ENCODE results near the gene MRAP. TPM values are rescaled to one million over a fixed set of nuclear protein-coding genes. Genes with fewer than 3 reads are reported as not detected.

The MRAP gene
- total and polyA plus RNA-seq, 9 of the 15 experiments (the other 6 are each of a cell fraction or from before 2014, with no cell fraction given): 0.63 to 2.3 TPM; not detected in 7

DNA sequence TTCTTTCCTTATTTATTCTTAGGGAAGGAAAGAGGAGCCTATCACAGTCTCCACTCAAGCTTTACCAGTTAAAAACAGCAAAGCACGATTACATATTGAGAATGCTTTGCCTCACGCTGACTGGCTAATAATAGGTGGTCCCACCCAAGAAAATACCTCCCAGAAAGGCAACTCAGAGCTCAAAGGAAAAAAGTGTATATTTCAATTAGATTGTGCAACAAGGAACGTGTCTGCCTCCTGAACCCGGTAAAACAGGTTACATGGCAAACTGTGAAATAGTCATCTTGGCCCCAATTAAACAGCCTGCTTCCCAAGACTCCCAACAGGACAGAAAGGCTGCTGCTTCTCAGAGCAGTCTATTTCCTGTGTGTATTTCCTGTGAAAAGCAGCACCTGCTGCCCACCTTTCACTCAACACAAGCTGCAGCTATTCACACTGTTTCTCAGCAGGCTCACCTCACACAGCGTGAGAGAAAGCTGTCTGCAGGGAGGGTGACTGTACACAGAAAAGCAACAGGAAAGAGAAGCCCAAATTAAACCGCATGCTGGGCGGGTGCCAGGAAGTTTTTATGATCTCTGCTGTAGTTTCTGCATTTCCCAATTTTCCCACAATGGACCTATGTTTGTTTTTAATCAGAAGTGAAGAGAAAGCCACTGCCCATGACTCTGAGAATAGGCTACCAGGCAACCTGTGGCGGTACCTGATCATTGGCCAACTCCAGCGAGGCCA is 50.1 kb downstream of the MRAP start:
- ATAC-seq (no peak), DNase-seq (ENCODE audit: extremely low read depth in 1 of 4, low spot score in 3 of 4) (no peak), FAIRE-seq (no peak)
- no peaks in the 10 kb centered on the region for H4K20me1 ChIP-seq (replicated peaks; ENCODE audit: control insufficient read depth, insufficient read depth, low read length)
- no peaks in the 10 kb centered on the region for H3K79me2 ChIP-seq (ENCODE audit: control insufficient read depth, insufficient read depth, low read length)
- no peaks in the 10 kb centered on the region for H3K27me3 ChIP-seq (ENCODE audit: control insufficient read depth in 2 of 2, insufficient read depth in 2 of 2, low read length in 2 of 2)
- intact Hi-C loops (cut with micrococcal nuclease) (no loop called here), in situ Hi-C loops (cut with MboI) (no loop called here)
- no peaks in the 10 kb centered on the region for H3K9me1 ChIP-seq (ENCODE audit: control insufficient read depth, insufficient read depth, low read length)
- H3K9me3 ChIP-seq (replicated peaks; ENCODE audit: control insufficient read depth, insufficient read depth, low read depth, low read length): no peaks in the 10 kb centered on the region; the same call in 1 of the 2 replicates
- no peak overlapping the region for H3K4me3 ChIP-seq
- no peak overlapping the region for H3K27ac ChIP-seq (ENCODE audit: extremely low read depth, low read depth, low read length)
- peaks cover 100% of the 10 kb centered on the region for H3K36me3 ChIP-seq (ENCODE audit: control insufficient read depth, insufficient read depth, low read length)
- ChIA-PET POLR2A (no interaction called here), CTCF (ENCODE audit: low intra/inter-chr PET ratio) (no interaction called here)
- H3K4me2 ChIP-seq (ENCODE audit: insufficient read depth, low read length): no peak overlapping the region
- WGBS (ENCODE audit: insufficient coverage, low coverage, missing lambda C conversion rate): 100% methylated on average over 9 of the region's 9 CpGs
- no peak overlapping the region for H2AFZ ChIP-seq (ENCODE audit: low read depth, low read length)
- BruUV-seq (replicated peaks): no TSS peak
- no peaks in the 10 kb centered on the region for H3K4me1 ChIP-seq (replicated peaks in 1 of 2; ENCODE audit: control insufficient read depth in 2 of 2, insufficient read depth in 2 of 2, low read length in 2 of 2)
- no peak for TF ChIP-seq KHSRP (IDR thresholded peaks at IDR 0.05)
- TF ChIP-seq, protein P1, sequence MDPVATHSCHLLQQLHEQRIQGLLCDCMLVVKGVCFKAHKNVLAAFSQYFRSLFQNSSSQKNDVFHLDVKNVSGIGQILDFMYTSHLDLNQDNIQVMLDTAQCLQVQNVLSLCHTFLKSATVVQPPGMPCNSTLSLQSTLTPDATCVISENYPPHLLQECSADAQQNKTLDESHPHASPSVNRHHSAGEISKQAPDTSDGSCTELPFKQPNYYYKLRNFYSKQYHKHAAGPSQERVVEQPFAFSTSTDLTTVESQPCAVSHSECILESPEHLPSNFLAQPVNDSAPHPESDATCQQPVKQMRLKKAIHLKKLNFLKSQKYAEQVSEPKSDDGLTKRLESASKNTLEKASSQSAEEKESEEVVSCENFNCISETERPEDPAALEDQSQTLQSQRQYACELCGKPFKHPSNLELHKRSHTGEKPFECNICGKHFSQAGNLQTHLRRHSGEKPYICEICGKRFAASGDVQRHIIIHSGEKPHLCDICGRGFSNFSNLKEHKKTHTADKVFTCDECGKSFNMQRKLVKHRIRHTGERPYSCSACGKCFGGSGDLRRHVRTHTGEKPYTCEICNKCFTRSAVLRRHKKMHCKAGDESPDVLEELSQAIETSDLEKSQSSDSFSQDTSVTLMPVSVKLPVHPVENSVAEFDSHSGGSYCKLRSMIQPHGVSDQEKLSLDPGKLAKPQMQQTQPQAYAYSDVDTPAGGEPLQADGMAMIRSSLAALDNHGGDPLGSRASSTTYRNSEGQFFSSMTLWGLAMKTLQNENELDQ (CRISPR knock-in tag; IDR thresholded peaks at IDR 0.05; ENCODE audit: borderline replicate concordance): no peak
- TF ChIP-seq SMAD2 (IDR thresholded peaks at IDR 0.05; ENCODE audit: low read depth, low read length): no peak
- no peak for TF ChIP-seq PML (IDR thresholded peaks at IDR 0.05; ENCODE audit: low read length)
- no peak for TF ChIP-seq NCOA2 (IDR thresholded peaks at IDR 0.05; ENCODE audit: partially characterized antibody in 2 of 2)
- TF ChIP-seq, protein P2, sequence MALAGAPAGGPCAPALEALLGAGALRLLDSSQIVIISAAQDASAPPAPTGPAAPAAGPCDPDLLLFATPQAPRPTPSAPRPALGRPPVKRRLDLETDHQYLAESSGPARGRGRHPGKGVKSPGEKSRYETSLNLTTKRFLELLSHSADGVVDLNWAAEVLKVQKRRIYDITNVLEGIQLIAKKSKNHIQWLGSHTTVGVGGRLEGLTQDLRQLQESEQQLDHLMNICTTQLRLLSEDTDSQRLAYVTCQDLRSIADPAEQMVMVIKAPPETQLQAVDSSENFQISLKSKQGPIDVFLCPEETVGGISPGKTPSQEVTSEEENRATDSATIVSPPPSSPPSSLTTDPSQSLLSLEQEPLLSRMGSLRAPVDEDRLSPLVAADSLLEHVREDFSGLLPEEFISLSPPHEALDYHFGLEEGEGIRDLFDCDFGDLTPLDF (CRISPR knock-in tag; IDR thresholded peaks at IDR 0.05): no peak
- TF ChIP-seq CBX5 (IDR thresholded peaks at IDR 0.05; ENCODE audit: borderline replicate concordance, low read depth): no peak
- TF ChIP-seq, protein P3, sequence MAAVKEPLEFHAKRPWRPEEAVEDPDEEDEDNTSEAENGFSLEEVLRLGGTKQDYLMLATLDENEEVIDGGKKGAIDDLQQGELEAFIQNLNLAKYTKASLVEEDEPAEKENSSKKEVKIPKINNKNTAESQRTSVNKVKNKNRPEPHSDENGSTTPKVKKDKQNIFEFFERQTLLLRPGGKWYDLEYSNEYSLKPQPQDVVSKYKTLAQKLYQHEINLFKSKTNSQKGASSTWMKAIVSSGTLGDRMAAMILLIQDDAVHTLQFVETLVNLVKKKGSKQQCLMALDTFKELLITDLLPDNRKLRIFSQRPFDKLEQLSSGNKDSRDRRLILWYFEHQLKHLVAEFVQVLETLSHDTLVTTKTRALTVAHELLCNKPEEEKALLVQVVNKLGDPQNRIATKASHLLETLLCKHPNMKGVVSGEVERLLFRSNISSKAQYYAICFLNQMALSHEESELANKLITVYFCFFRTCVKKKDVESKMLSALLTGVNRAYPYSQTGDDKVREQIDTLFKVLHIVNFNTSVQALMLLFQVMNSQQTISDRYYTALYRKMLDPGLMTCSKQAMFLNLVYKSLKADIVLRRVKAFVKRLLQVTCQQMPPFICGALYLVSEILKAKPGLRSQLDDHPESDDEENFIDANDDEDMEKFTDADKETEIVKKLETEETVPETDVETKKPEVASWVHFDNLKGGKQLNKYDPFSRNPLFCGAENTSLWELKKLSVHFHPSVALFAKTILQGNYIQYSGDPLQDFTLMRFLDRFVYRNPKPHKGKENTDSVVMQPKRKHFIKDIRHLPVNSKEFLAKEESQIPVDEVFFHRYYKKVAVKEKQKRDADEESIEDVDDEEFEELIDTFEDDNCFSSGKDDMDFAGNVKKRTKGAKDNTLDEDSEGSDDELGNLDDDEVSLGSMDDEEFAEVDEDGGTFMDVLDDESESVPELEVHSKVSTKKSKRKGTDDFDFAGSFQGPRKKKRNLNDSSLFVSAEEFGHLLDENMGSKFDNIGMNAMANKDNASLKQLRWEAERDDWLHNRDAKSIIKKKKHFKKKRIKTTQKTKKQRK (IDR thresholded peaks at IDR 0.05; ENCODE audit: borderline replicate concordance, low read depth, low read length): no peak
- TF ChIP-seq, protein P4, sequence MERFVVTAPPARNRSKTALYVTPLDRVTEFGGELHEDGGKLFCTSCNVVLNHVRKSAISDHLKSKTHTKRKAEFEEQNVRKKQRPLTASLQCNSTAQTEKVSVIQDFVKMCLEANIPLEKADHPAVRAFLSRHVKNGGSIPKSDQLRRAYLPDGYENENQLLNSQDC (CRISPR knock-in tag; IDR thresholded peaks at IDR 0.05): no peak
- no peak for TF ChIP-seq DIDO1 (tag; IDR thresholded peaks at IDR 0.05; ENCODE audit: low read depth)
- no peak for TF ChIP-seq E4F1 (CRISPR knock-in tag; IDR thresholded peaks at IDR 0.05; ENCODE audit: borderline replicate concordance)
- no peak overlapping the region for H3K9ac ChIP-seq (ENCODE audit: insufficient read depth in 1 of 2, low read depth in 2 of 2, low read length in 2 of 2)

Measured in K562 (cell line).